Measurements from ENCODE around the gene SEZ6.
A peak's percentile ranks its signal among the peaks of the same experiment; 100 is the strongest.

The SEZ6 gene

DNA sequence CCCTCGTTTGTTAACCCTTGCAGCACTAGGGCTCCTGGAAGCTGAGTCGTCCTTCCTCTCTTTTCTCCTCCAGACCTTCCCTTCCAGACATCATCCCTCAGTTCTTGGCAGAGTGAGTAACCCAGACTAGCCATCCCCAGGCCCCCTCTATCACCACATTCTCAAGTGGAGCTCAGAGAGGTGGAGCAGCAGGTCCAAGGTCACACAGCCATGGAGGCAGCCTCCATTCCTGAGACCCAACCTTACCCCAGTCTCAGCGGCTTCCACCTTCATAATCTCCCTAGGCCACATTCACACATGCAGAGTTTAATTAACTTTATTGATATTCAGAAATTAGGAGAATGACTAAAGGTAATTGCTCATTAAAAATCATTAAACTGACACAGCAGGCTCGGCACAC lies 3.0 kb downstream of the SEZ6 start:
- no peak for DNase-seq

DNA sequence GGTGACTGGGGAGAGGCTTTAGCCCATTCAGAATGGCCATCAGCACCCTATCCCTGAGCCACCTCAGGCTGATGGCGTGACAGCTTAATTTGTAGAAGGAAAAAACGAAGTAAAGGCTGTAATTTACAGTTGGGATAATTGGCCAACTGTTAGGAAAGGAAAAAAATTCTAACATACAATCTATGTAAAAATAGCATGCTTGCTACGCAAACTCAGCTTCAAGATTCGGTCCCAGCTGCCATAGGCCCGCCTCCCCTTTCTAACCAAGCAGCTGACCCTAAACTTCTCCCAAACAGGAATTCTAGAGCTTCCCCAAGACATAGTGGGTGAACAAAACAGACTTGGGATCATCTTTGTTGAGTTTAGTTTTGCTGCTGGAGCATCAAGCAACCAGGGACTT lies 4.9 kb downstream of the SEZ6 start:
- DNase-seq = no peak

- no peak for DNase-seq
These were observed 6.6 kb downstream of the SEZ6 start for GRCh38 chr17:28999206-28999605.

- DNase-seq = no peak
These were observed 8.0 kb downstream of the SEZ6 start for GRCh38 chr17:28997806-28998205.

- DNase-seq = no peak
These were observed 9.2 kb downstream of the SEZ6 start for GRCh38 chr17:28996554-28997096.

GRCh38 chr17:28993645-28994426 lies 12.0 kb downstream of the SEZ6 start:
- no peak for DNase-seq

- no peak for DNase-seq
These were observed 12.9 kb downstream of the SEZ6 start for GRCh38 chr17:28992625-28993600.

GRCh38 chr17:28992185-28992584 lies 13.6 kb downstream of the SEZ6 start:
- no peak for DNase-seq

DNA sequence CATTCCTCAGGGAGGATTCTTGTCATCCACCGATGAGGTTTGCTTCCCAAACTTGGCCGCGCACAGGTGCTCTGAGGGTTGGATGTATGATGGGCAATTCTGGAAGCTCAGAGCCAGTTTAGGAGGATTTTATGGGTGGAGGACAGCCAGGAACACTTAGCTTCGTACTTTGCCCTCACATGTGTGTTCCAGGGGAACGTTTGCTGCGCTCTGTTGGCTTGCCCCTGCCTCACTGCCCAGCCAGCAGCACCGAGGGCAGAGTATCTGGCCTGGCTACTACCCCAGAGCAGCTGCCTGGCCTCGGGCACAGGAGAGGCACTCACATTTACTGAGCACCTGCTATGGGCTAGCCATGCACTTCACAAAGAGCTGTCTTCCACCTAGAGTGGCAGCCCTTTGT lies 14.1 kb downstream of the SEZ6 start:
- DNase-seq = no peak

DNA sequence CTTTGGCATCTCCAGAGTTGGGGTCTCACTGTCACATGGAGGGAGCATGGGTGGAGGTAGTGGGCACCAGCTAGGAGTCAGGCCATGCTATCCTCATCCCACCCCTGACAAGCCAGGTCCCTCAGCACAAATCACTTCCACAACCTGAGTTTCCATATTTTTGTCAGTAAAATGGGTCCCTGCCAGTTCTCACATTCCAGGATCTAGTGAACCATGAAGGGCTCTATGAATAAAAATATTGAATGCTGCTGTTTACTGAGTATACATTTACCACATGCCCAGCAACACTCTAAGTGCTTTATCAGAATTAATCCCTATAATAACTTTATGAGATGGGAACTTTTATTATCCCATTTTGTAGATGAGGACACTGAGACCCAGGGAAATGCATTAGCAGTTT lies 16.8 kb downstream of the SEZ6 start:
- no peak for DNase-seq

- DNase-seq = no peak
These were observed 17.4 kb downstream of the SEZ6 start for GRCh38 chr17:28988475-28988874.

DNA sequence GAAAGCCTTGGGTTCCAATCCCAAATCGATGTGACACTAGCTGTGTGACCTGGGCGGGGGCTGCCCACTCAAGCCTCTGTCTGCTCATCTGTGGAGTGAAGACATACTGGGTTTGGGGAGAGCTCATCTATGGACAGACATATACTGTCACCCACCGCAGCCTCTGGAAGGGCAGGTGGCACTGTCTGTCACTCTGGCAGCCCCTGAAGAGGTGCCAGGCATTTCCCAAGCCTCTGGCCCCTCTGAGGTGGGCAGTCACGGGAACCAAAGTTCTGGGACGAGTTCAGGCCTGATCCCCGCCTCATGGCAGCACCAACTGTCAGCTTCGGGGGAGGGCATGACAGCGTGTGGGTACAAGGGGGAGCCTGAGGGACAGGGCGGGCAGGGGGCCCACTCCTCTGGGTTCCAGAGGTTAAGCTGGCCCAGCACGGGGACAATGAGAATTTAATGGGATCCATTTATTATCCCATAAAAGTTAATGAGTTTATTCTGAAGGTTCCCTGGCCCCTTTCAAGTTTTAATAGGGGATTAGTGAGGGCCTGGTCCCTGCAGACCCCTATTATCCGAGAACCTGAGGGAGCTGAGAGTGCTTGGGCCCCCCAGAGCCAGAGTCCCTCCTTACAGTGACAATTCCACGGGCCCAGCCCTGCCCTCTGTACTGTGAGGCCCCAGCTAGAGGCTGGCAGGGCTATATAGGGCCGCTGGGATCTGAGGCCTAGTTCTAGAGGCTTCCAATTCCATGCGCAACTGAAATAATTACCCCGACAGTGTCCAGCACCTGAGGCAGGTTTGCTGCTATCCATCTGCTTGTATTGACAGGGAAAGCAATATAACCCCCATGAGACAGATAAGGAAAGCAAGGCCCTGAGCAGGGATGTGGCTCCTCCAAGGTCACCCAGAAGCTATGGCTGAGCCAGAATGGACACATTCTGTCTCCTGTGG lies 18.8 kb downstream of the SEZ6 start:
- DNase-seq = no peak

DNA sequence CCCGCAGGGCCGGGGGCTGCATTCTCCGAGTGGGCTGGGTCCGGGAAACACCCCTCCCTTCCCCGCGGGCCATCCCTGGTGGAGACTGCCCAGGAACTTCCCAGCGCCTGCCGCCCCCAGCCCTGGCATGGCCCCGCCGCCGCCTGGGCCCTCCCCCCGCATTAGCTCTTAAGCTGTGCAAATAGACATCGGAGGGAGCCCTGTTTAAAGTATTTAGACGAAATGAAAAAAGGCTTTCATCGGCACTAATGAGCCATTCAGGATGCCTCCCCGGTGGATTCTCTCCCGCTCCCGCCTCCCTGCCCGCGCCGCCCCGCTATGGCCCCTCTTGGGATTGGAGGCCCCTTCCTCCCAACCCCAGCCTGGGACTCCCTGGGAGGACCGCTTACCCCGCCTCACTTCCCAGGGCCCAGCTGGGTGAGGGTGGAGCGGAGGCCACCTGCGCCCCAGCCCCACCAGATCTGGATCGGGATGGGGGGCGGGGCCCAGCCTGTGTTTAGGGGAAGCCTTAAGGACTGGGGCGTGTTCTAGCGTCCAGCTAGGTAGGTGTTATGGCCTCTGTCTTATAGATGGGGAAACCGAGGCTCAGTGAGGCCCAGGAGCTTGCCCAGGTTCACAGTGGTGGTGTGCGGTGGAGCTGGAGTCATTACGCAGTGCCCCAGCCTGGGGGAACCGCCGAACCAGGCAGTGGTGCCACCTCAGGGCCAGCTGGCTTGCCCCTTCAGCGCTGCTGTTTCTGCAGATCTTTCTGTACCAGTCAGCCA lies 19.7 kb downstream of the SEZ6 start:
- no peak for DNase-seq

GRCh38 chr17:28983286-28984230 lies 22.3 kb downstream of the SEZ6 start:
- DNase-seq = no peak

DNA sequence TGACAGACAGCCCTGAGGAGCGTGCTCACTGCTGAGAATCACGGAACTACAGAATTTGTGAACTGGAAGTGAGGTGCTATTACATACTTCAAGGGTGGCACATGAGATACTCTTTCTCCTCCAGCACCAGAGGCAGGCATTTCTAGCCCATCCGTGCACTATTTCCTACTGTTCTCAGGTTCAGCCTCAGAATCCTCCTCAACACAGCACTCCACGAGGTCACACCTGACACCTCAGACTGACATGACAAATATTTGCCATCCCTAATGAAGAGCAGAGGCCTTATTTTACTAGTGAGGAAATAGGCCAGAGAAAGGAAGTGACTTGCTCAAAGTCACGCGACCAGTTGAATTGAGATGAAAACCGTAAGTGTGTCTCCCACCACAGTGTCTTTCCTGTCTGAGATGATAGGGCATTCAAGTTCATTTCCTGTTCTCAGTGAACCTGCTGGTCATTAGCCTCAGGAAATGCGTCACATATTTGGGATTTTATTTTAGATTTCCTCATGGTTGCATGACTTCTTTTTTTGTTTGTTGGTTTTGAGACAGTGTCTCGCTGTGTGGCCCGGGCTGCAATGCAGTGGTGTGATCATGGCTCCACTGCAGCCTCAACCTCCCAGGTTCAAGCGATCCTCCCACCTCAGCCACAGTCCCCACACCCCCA lies 23.6 kb downstream of the SEZ6 start:
- DNase-seq = peak; percentile 44

GRCh38 chr17:28978356-28978964 lies 27.4 kb downstream of the SEZ6 start:
- DNase-seq = no peak

- DNase-seq = no peak
These were observed 28.0 kb downstream of the SEZ6 start for GRCh38 chr17:28977659-28978355.

GRCh38 chr17:28975646-28976045 lies 30.2 kb downstream of the SEZ6 start:
- no peak for DNase-seq

DNA sequence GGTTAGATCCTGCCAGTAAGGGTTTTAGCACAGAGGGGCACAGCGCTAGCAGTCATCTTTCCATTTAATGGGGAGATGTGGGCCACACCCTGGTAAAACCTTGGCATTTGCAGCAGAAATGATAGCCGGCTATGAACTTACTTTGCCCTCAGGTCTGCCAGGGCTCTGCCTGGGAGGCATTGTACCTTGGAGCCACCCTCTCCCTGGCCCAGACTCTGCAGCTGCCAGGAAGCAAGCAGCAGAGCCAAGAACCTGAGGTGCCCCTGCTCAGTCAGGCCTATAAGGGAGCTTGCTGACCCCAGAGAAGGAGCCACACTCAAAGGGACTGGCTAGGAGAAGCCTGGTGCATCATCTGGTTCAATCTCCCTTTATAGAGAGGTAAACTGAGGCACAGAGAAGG lies 30.8 kb downstream of the SEZ6 start:
- DNase-seq = no peak
